HEK293 (cell line): ENCODE data around the gene PRPF38A.
A peak's percentile ranks its signal among the peaks of the same experiment; 100 is the strongest.

Experiments
- CTCF ChIP-seq: fragments of 450-650 bp; formaldehyde crosslinking; IDR thresholded peaks from 2 replicates; pipeline ENCODE4 v1.5.1; 2016; ENCODE audit warnings: missing biosample characterization, missing genetic modification characterization
- MZF1 ChIP-seq: fragments of 450-650 bp; formaldehyde crosslinking; IDR thresholded peaks from 2 replicates; pipeline ENCODE4 v1.5.1; 2017; ENCODE audit warnings: missing biosample characterization, missing genetic modification characterization, borderline replicate concordance
- OVOL3 ChIP-seq: fragments of 450-650 bp; formaldehyde crosslinking; IDR thresholded peaks from 2 replicates; pipeline ENCODE4 v1.5.1; 2016; ENCODE audit warnings: missing biosample characterization, missing genetic modification characterization
- PRDM1 ChIP-seq: fragments of 450-650 bp; formaldehyde crosslinking; IDR thresholded peaks from 2 replicates; pipeline ENCODE4; 2016; ENCODE audit warnings: missing biosample characterization, missing genetic modification characterization
- PRDM6 ChIP-seq: fragments of 450-650 bp; formaldehyde crosslinking; IDR thresholded peaks from 2 replicates; pipeline ENCODE4 v1.5.1; 2017; ENCODE audit warnings: missing biosample characterization, missing genetic modification characterization
- SCRT2 ChIP-seq: fragments of 450-650 bp; formaldehyde crosslinking; IDR thresholded peaks from 2 replicates; pipeline ENCODE4 v1.5.1; 2016; ENCODE audit warnings: missing biosample characterization, missing genetic modification characterization
- ZBTB10 ChIP-seq: fragments of 450-650 bp; formaldehyde crosslinking; IDR thresholded peaks from 2 replicates; pipeline ENCODE4 v1.5.1; 2016; ENCODE audit warnings: missing biosample characterization, missing genetic modification characterization
- ZBTB20 ChIP-seq: fragments of 450-650 bp; formaldehyde crosslinking; IDR thresholded peaks from 2 replicates; pipeline ENCODE4 v1.5.1; 2016; ENCODE audit warnings: missing biosample characterization, missing genetic modification characterization
- ZFP69B ChIP-seq: fragments of 450-650 bp; formaldehyde crosslinking; IDR thresholded peaks from 2 replicates; pipeline ENCODE4 v1.5.1; 2016; ENCODE audit warnings: missing biosample characterization, missing genetic modification characterization
- ZNF155 ChIP-seq: fragments of 450-650 bp; formaldehyde crosslinking; IDR thresholded peaks from 2 replicates; pipeline ENCODE4 v1.5.1; 2016; ENCODE audit warnings: missing biosample characterization, missing genetic modification characterization
- ZNF221 ChIP-seq: fragments of 450-650 bp; formaldehyde crosslinking; IDR thresholded peaks from 2 replicates; pipeline ENCODE4 v1.5.1; 2017; ENCODE audit warnings: missing biosample characterization, missing genetic modification characterization, borderline replicate concordance
- ZNF239 ChIP-seq: fragments of 450-650 bp; formaldehyde crosslinking; IDR thresholded peaks from 2 replicates; pipeline ENCODE4 v1.5.1; 2016; ENCODE audit warnings: missing biosample characterization, missing genetic modification characterization
- ZNF248 ChIP-seq: fragments of 450-650 bp; formaldehyde crosslinking; IDR thresholded peaks from 2 replicates; pipeline ENCODE4 v1.5.1; 2017; ENCODE audit warnings: missing biosample characterization, missing genetic modification characterization
- ZNF311 ChIP-seq: fragments of 450-650 bp; formaldehyde crosslinking; IDR thresholded peaks from 2 replicates; pipeline ENCODE4 v1.5.1; 2017; ENCODE audit warnings: missing biosample characterization, missing genetic modification characterization, borderline replicate concordance
- ZNF362 ChIP-seq: fragments of 450-650 bp; formaldehyde crosslinking; IDR thresholded peaks from 2 replicates; pipeline ENCODE4 v1.5.1; 2016; ENCODE audit warnings: missing biosample characterization, missing genetic modification characterization
- ZNF433 ChIP-seq: fragments of 450-650 bp; formaldehyde crosslinking; IDR thresholded peaks from 2 replicates; pipeline ENCODE4 v1.5.1; 2016; ENCODE audit warnings: missing biosample characterization, missing genetic modification characterization, low read depth
- ZNF48 ChIP-seq: fragments of 450-650 bp; formaldehyde crosslinking; IDR thresholded peaks from 2 replicates; pipeline ENCODE4 v1.5.1; 2016; ENCODE audit warnings: missing biosample characterization, missing genetic modification characterization
- ZNF488 ChIP-seq: fragments of 450-650 bp; formaldehyde crosslinking; IDR thresholded peaks from 2 replicates; pipeline ENCODE4 v1.5.1; 2016; ENCODE audit warnings: missing biosample characterization, missing genetic modification characterization
- ZNF560 ChIP-seq: fragments of 450-650 bp; formaldehyde crosslinking; IDR thresholded peaks from 2 replicates; pipeline ENCODE4 v1.5.1; 2017; ENCODE audit warnings: missing biosample characterization, missing genetic modification characterization, borderline replicate concordance
- ZNF585B ChIP-seq: fragments of 450-650 bp; formaldehyde crosslinking; IDR thresholded peaks from 2 replicates; pipeline ENCODE4 v1.5.1; 2016; ENCODE audit warnings: missing biosample characterization, missing genetic modification characterization
- ZNF670 ChIP-seq: fragments of 450-650 bp; formaldehyde crosslinking; IDR thresholded peaks from 2 replicates; pipeline ENCODE4 v1.5.1; 2016; ENCODE audit warnings: missing biosample characterization, missing genetic modification characterization, low read depth
- ZNF692 ChIP-seq: fragments of 450-650 bp; formaldehyde crosslinking; IDR thresholded peaks from 2 replicates; pipeline ENCODE4 v1.5.1; 2016; ENCODE audit warnings: missing biosample characterization, missing genetic modification characterization
- ZNF704 ChIP-seq: fragments of 450-650 bp; formaldehyde crosslinking; IDR thresholded peaks from 2 replicates; pipeline ENCODE4 v1.5.1; 2016; ENCODE audit warnings: missing biosample characterization, missing genetic modification characterization
- ZNF707 ChIP-seq: fragments of 450-650 bp; formaldehyde crosslinking; IDR thresholded peaks from 2 replicates; pipeline ENCODE4 v1.5.1; 2016; ENCODE audit warnings: missing biosample characterization, missing genetic modification characterization
- ZSCAN30 ChIP-seq: fragments of 450-650 bp; IDR thresholded peaks from 2 replicates; pipeline ENCODE4 v1.5.1; 2018; ENCODE audit warnings: missing biosample characterization, mild to moderate bottlenecking, missing genetic modification characterization, moderate library complexity

The PRPF38A gene

GRCh38 chr1:52404116-52404974 is at the start of gene PRPF38A, which contains the start of gene ORC1 (continued):
- TF ChIP-seq ZSCAN30 (tag by site-specific recombination) (no peak), CTCF (tag by site-specific recombination) (peak; percentile 94), ZNF155 (tag by site-specific recombination) (no peak), ZNF704 (tag by site-specific recombination) (no peak), ZBTB10 (tag by site-specific recombination) (no peak), ZNF488 (tag by site-specific recombination) (no peak), PRDM1 (tag by site-specific recombination) (peak; percentile 82; the same call in 1 of the 2 replicates), MZF1 (tag by site-specific recombination) (no peak), ZNF239 (tag by site-specific recombination) (no peak), ZNF311 (tag by site-specific recombination) (no peak), ZNF48 (tag by site-specific recombination) (no peak), ZNF433 (no peak), ZNF248 (no peak), ZFP69B (tag by site-specific recombination) (0 out of 2 replicates have a peak, but pooled peaks have one; percentile 16), ZNF585B (tag by site-specific recombination) (no peak), ZNF560 (tag by site-specific recombination) (no peak), SCRT2 (no peak), ZNF692 (tag by site-specific recombination) (0 out of 2 replicates have a peak, but pooled peaks have one; percentile 62), ZNF221 (tag by site-specific recombination) (no peak), OVOL3 (tag by site-specific recombination) (no peak), PRDM6 (tag by site-specific recombination) (no peak), ZNF707 (no peak), ZNF362 (tag by site-specific recombination) (no peak), ZNF670 (tag by site-specific recombination) (no peak), ZBTB20 (tag by site-specific recombination) (peak; percentile 12; the same call in 1 of the 2 replicates)
